GM18870 (cell line): Measurements from ENCODE around the gene PCYT1B.
"Not testable (repeated sequence)": the region's sequence is repeated elsewhere in the genome, so short reads cannot be mapped to it uniquely, and the experiment has no call there.

Source experiments
- ATAC-seq: cut with Tn5 transposase; IDR thresholded peaks from one replicate; pipeline ENCODE4 v1.9.1; 2021; ENCODE audit warnings: moderate library complexity; ENCODE audit not compliant: unreplicated experiment

Gene PCYT1B

DNA sequence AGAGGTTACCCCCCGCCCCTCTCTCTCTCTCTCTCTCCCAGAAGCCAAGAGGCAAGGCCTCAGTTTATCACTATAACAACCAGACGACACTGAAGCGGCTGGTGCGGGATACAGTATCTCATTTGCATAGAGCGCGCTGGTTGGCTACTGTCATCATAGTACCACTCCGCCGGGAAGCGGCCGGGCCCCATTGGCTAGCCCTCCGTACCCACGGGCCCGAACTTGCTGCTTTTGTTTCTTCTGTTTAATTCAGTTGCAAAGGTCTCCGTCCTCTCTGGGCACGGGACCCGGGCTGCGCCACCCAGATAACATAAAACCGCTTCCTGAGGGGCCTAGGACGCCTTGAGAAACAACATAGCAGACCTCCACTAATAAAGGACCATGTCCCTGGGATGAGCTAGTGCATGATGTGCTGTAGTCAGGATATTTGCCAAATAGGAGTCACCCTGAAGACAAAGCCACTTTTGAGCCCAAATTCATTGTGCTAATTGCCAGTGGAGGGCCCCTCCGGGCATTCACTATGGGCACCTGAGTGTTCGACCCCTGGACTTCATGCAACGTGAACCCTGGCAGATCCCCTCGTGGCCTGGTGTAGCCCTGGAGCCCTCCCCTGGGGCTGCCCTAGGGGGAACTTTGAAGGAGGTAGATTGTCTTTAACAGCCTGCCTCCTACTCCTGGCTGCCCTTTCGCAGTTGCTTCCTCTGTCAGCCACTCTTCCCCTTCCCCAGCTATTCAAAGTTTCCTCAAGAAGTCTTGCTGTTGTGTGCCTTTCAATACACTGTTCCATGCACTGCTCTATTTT lies at the start of gene PCYT1B:
Gene PCYT1B (minus strand): TSS at position 91 of the 802 bp plus-strand sequence. CDS start 242 bp downstream, outside the sequence.
- peak; percentile 75 for ATAC-seq

DNA sequence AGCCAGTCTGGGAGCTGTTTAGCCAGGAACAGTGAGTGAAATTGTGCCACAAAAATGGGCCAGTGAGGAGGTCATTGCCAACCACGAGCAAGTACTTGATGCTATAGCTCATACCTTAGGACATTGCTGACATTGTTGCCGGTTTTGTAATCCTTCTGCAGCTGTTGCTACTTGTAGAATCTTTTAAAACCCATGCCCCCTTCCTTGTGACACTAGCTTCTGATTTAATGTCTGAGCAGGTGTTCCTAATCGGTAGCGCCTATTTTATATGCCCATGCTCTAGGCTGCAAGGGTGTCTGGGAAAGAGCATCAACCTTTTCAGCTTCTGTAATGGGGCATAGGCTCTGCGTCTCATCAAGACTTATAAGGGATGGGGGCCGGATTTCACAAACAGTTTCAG lies 49.1 kb upstream of the PCYT1B start:
- no peak for ATAC-seq

DNA sequence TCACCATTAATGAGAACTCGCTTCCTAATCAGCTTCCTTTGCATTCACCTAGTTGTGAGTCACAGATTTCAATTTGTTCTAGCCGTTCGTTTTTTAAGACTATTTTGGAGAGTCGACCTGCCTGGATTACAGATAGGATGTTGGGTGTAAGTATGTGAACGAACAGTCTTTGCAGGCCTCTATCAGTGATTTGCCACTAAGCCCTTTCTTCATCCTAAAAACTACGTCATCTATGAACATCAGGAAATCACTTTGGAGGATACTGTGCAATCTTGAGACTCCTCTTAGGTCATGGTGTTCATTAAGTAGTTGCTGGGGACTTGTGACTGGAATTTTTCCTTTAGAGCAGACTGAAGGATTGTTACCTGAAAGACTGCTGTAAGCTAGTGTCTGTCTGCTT lies 47.7 kb upstream of the PCYT1B start:
- ATAC-seq: no peak

DNA sequence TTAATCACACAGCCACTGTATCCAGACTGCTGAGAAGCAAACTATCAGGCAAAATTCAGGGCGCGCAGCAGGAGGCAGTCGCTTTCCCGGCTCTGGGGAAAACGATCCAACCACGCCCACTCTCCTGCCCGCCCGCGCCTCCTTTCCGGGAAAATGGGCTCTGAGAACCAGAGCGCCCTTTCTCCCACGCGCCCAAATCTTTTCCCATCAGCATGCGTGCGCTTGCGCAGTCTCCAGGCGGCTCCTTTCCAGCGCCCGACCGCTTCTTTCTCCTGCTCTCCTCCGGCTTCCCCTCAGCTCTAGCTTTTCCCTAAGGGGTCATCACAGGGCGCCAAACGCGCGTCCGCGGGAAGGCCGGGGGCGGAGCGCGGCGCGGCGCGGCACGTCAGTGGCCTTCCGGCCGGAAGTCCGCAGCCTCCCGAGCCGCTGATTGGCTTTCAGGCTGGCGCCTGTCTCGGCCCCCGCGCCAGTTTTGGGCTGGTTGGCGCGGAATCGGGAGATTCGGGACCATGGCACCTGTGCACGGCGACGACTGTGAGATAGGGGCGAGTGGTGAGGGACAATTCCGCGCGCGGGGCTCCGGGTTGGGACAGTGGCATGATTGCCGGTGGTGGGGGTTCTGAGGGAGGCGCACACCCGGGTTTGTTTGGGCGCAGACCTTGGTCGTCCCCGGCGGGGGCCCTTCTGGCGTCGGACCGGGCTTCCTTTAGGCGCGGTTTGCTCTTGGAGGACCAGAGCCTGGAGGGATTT lies 46.5 kb upstream of the PCYT1B start, which contains the start of gene POLA1:
Gene POLA1 (plus strand): TSS at position 466 of the 750 bp plus-strand sequence. CDS start 44 bp downstream, at position 510.
- peak; percentile 83 for ATAC-seq

DNA sequence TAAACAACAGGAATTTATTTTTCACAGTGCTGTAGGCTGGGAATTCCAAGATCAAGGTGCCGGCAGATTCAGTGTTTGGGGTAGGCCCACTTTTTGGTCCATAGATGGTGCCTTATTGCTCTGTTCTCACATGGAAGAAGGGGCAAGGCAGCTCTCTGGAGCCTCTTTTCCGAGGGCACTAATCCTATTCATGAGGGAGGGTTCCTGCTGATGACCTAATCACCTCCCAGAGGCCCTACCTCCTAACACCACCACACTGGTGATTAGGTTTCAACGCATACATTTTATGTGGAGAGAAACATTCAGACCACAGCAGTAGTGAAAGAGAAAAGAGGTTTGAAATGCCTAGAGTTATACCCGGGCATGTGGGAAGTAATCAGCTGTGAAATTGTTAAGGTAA lies 45.2 kb upstream of the PCYT1B start:
- no peak for ATAC-seq

DNA sequence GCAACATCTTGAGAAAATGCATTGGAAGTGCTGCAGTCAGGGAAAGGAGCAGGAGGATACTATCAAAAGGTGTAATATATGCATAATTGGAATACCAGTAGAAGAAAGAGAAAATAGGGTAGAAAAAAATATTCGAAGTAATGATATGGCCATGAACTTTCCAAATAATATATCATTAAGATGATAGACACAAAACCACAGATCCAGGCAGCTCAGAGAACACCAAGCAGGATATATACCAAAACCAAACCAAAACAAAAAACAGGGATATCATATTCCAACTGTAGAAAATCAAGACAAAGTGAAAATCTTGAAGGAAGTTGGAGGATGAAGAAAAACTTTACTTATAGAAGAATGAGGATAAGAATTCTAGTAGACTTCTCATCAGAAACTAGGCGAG lies 36.9 kb upstream of the PCYT1B start:
- ATAC-seq: no peak

DNA sequence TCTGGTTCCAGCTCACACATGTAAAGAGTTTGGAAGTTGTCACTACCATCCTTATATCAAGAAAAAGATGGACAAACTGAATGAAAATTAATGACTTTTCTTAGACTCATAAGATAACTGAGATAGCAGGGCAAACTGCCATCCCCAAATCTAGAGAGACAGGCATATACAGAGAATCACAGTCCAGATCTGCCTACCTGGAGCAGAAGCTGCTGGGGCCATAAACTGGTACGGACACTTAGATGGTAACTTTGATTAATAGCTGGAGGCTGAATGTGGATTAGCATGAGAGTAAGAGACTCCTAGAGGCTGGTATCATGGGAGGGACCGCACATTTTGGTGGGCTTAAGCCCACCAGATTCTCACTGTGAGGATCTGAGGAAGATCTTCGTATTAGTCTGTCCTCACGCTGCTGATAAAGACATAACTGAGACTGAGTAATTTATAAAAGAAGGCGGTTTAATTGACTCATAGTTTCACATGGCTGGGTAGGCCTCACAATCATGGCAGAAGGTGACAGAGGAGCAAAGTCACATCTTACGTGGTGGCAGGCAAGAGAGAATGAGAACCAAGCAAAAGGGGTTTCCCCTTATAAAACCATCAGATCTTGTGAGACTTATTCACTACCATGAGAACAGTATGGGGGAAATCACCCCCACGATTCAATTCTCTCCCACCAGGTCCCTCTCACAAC lies 35.7 kb upstream of the PCYT1B start:
- ATAC-seq: no peak

DNA sequence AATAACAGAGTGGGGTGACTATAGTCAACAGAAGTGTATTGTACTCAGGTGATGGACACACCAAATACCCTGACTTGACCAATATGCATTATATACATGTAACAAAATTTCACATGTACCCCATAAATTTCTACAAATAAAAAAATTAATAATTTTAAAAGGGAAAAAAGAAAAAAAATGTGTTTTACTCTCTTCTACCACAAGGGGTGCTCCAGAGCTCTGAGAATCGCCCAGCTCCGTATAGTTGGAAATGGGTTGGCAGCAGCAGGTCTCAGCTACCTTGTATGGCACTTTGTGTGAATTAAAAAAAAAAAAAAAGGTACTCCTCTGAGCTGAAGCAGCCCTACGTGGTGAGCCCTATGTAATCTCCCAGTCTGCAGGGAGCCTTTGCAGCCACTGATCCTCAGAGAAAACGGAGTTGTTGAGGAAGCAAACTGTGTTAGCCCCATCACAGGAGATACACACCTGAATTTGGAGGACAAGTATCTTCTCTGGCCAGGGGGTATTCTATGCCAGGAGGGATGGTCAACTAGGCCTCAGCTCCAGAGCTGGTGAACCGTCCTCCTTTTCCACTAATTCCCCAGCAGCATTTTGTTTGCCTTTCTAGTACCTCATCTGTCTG lies 29.4 kb upstream of the PCYT1B start:
- no peak for ATAC-seq

DNA sequence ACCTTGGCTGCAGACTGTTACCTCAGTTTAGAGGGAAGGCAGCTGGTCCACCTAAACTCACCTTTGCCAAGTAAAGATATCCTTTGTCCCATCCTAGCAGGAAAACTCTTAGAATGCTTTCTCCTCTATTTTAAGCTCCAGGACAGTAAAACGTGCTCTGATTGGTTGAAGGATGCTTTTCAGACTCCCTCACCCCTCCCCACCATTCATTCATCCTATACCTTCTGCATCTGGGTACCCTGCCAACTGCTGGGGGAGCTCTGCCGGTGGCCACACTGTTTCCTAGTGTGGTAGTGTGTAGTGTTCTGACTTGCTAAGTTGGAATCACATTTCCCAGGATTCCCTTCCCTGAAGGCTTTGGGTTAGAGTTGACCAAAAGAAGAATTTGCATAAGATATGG lies 26.3 kb upstream of the PCYT1B start:
- no peak for ATAC-seq

DNA sequence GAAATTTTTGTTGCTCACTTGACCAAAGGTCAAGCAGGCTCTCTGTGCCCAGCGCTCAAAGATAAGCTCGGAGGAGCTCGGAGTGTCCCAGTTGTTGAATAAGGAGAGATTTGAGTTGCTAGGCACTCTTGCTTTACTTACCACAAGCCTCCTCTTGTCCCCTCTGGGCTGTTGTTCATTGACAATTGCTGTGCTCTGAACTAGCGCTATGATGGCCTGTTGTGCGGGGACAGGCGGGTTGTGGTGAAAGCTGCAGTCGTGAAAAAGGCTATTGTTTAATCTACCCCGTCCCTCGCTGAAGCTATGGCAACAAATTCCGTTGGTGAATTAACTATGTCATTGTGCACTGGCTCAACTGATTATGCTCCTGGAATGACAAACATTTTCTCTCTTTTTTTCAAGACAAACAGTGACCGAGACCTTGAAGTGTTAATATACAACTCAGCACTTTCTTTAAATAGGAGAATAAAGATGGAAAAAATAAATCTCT lies 25.6 kb upstream of the PCYT1B start:
- no peak for ATAC-seq

DNA sequence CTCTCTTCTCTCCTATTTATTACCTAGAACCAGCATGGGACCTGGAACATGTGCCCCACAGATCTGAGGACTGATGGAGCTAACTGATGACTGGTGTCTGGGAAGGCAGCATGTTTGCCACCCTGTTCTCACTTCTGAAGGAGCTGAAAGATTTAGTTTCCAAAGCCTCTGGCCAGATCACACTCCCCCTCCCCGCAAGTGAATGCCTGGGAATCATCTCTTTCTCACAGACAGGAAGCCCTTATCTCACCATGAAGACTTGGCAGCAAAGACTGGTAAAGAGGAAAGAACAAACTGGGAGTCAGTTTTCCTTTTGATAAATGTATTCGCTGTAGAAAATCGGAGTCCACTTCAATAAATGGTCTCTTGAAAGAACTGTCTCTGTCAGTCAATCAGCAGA lies 21.0 kb upstream of the PCYT1B start:
- ATAC-seq: no peak

DNA sequence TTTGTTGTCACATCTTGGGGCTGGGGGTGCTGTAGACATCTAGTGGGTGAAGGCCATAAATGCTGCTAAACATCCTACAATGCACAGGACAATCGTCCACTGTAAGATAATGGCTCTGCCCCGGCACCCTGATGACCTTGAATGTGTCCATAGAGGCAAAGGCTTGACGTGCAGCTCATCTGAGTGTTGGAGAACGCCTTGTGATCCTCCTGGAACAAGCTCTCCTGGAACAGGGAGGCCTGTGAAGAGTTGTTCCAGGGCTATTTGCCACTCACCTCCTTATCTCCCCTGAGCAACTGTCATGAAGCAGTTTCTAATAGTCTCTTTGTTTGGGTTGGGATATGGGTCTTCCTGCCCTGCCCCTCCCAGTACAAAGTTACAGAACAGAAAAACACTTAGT lies 15.2 kb upstream of the PCYT1B start:
- no peak for ATAC-seq

DNA sequence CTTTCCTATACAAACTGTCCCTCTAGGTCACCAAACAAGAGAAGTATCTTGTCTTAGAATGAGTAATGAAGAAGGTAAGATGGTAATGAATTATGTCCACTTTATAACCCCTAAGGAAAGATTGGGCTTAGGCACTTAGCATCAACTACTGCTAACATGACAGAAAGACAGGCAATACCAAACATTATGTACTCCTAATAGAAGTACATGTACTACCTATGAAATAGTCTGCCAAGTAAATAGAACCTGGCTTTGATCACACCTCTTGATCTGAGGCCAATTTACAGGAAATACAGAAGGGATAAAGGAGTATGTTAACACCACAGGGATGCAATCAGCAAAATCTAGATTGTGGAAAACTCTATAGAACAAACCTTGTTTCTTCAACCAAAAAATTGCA lies 14.1 kb upstream of the PCYT1B start:
- ATAC-seq: no peak

DNA sequence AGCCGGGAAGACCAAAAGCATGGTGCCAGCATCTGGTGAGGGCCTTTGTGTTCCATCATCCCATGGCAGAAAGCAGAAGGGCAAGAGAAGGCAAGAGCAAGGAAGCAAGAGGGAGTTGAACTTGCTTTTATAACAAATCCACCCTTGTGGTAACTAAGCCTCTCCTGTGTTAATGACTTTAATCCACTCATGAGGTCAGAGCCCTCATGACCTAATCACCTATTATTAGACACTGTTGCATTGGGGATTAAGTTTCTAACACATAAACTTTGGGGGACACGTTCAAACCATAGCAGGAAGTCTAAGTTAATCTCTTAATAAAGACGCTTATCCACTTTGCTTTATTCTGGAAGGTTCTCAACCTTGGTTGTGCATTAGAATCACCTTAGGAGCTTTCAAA lies 12.5 kb upstream of the PCYT1B start:
- ATAC-seq: no peak

DNA sequence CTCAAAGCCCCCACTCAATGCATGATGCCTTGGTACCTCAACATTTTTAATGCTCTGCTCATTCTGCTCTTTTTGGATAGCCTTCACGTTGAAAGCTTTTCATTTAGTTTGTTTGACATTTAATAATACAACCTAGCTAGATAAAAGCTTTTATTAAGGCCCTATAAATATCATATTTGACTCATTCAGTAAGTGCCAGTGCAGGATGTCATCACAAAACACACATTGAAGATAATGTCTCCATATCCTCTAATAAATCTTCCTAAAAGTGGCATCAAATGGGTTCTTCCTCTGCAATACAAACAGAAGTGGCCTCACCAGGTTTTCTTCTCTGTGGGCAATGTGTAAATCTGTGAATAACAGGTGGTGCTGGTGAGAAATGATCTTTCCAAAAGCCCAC lies 12.0 kb upstream of the PCYT1B start:
- ATAC-seq: no peak

DNA sequence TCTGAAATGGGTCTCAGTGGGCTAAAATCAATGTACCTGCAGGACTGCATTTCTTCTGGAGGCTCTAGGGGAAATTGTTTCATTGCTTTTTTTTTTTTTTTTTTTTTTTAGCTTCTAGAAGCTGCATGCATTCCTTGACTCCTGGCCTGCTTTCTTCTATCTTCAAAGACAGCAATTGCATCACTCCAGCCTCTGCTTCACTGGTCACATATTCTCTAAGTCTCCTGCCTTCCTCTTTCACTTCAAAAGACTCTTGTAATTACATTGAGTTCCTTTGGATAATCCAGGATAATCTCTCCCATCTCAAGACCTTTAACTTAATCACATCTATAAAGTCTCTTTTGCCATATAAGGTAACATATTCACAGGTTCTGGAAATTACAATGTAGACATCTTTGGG lies 11.3 kb upstream of the PCYT1B start:
- ATAC-seq: no peak

DNA sequence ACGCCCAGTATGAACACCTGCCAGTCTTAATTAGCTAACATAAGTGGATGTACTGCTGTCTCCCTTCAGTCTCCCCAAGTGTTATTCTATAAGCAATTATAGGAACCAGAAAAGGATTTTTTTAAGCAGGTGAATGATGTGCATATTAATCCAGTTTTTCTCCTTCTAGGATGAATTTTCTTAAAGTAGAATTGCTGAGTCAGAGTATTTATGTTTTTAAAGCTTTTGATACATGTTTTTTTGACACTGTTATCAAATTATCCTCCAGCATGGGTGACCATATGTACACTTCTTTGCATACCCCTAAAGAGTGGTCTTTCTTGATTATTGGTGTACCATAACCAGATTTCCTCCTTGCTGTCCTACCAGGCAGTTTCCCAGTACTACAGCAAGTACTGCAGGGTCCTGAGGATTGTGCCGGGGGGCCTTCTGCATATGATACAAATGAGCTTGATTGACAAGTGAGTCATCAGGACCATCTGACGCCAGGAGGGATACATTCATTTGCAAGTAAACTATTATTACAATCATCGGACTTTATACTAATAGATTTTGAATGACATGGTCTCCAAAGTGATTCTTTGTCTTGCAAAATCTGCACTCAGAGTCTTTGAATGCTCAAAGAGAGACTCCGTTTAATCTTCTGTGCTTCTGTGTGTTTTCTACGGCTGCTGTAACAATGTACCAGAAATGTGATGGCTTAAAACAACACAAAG lies 10.7 kb upstream of the PCYT1B start:
- no peak for ATAC-seq

DNA sequence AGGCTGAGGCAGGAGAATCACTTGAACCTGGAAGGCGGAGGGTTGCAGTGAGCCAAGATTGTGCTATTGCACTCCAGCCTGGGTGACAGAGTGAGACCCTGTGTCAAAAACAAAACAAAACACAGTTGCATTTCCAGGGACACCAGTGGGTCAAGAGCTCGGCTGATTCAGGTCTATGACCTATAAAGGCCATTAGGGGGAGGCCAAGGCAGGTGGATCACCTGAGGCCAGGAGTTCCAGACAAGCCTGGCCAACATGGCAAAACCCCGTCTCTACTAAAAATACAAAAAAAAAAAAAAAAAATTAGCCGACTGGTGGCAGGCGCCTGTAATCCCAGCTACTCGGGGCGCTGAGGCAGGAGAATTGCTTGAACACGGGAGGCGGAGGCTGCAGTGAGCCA lies 8.5 kb upstream of the PCYT1B start:
- ATAC-seq: not testable (repeated sequence)

DNA sequence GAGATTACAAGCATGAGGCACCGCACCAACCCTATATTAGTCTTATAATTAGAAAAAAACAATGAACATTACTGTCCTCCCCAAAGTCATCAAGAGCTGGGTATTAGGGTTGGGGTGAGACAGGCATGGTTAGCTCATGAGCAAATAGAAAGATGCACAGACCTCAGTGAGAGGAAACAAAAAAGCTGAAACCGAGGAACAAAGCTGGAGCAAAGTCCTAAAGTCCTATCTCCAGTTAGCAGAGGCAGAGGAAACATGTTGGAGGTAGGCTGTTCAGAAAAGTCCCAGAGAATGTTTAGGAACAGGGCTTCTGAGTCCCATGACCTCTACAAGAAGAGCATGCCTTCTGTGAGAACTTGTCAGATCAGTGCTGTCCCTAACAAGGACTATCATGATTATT lies 4.6 kb upstream of the PCYT1B start:
- no peak for ATAC-seq

DNA sequence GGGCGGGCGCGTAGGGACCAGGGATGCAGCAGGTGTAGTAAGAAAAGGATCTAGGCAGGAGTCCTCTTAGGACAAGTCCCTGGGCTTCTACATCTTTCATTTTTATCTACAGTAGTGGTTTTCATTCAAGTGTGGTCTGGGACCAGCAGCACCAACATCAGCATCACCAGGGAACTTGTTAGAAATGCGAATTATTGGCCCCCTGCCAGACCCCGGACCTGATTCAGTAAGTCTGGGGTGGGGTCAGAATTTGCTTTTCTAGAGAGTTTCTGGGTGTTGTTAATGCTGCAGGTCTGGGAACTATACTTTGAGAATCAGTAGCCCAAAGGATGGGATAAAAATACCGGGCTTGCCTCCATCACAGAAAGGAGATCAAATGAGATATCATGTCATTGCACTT lies 1.3 kb upstream of the PCYT1B start:
- ATAC-seq: no peak
